ENCODE measurements around the gene STXBP2.

- TF ChIP-seq TAF1 (IDR thresholded peaks at IDR 0.05; ENCODE audit: low read depth), result no peak
- TF ChIP-seq EP300 (IDR thresholded peaks at IDR 0.05; ENCODE audit: borderline replicate concordance), result no peak
- no peak for TF ChIP-seq TCF12 (IDR thresholded peaks at IDR 0.05; ENCODE audit: low read depth)
- no peak for TF ChIP-seq MAX (IDR thresholded peaks at IDR 0.05)
- TF ChIP-seq EGR1 (IDR thresholded peaks at IDR 0.05), result no peak
- no peak for TF ChIP-seq TEAD4 (IDR thresholded peaks at IDR 0.05)
These were observed 39.9 kb downstream of the STXBP2 start, which contains the start of gene MCEMP1 for GRCh38 chr19:7676854-7677253.
